ENCODE data around the gene SLC17A7.

The SLC17A7 gene

GRCh38 chr19:49408816-49409440 lies 32.4 kb downstream of the SLC17A7 start:
- DNase-seq (ENCODE audit: low read depth in 2 of 2) = no peak

GRCh38 chr19:49407482-49408015 lies 33.8 kb downstream of the SLC17A7 start:
- DNase-seq (ENCODE audit: low read depth in 2 of 2) = no peak

- no peak for DNase-seq (ENCODE audit: low read depth in 2 of 2)
Observed at GRCh38 chr19:49407079-49407478, 34.2 kb downstream of the SLC17A7 start.

GRCh38 chr19:49403404-49404187 lies 37.7 kb downstream of the SLC17A7 start:
- peak; percentile 15 to 37 for DNase-seq (ENCODE audit: low read depth in 2 of 2)

GRCh38 chr19:49400029-49400428 lies 41.3 kb downstream of the SLC17A7 start:
- no peak for DNase-seq (ENCODE audit: low read depth in 2 of 2)

- DNase-seq (ENCODE audit: low read depth in 2 of 2) = no peak
Observed at GRCh38 chr19:49398931-49399330, 42.4 kb downstream of the SLC17A7 start.

GRCh38 chr19:49398001-49398615 lies 43.2 kb downstream of the SLC17A7 start:
- DNase-seq (ENCODE audit: low read depth in 2 of 2) = no peak

- no peak for DNase-seq (ENCODE audit: low read depth in 2 of 2)
Observed at GRCh38 chr19:49396738-49397505, 44.4 kb downstream of the SLC17A7 start.

GRCh38 chr19:49395581-49396407 lies 45.5 kb downstream of the SLC17A7 start:
- DNase-seq (ENCODE audit: low read depth in 2 of 2) = no peak

- DNase-seq (ENCODE audit: low read depth in 2 of 2) = no peak
Observed at GRCh38 chr19:49393881-49394280, 47.4 kb downstream of the SLC17A7 start.

GRCh38 chr19:49391581-49392399 lies 49.5 kb downstream of the SLC17A7 start:
- DNase-seq (ENCODE audit: low read depth in 2 of 2) = peak; percentile 35 to 40

- no peak for DNase-seq (ENCODE audit: low read depth in 2 of 2)
Observed at GRCh38 chr19:49390929-49391359, 50.4 kb downstream of the SLC17A7 start.

- DNase-seq (ENCODE audit: low read depth in 2 of 2) = no peak
Observed at GRCh38 chr19:49390131-49390928, 51.0 kb downstream of the SLC17A7 start.

GRCh38 chr19:49389406-49389805 lies 51.9 kb downstream of the SLC17A7 start:
- DNase-seq (ENCODE audit: low read depth in 2 of 2) = no peak

GRCh38 chr19:49387936-49388372 lies 53.4 kb downstream of the SLC17A7 start, which contains the start of gene KASH5:
Gene KASH5 (plus strand): TSS chr19:49388249. CDS start chr19:49390884, 2,635 bp downstream.
- peak in 1 of 2 experiments; percentile 10 for DNase-seq (ENCODE audit: low read depth in 2 of 2)

GRCh38 chr19:49383599-49383998 lies 57.7 kb downstream of the SLC17A7 start:
- DNase-seq (ENCODE audit: low read depth in 2 of 2) = no peak

GRCh38 chr19:49382639-49383038 lies 58.7 kb downstream of the SLC17A7 start:
- DNase-seq (ENCODE audit: low read depth in 2 of 2) = no peak

GRCh38 chr19:49380391-49380790 lies 60.9 kb downstream of the SLC17A7 start:
- no peak for DNase-seq (ENCODE audit: low read depth in 2 of 2)

Data from fibroblast of skin of left quadriceps (primary cell).